Peyer's patch (tissue), 4 donors: ENCODE measurements around the gene CDKL1.

ENCODE experiments used
- CTCF ChIP-seq, 6 experiments: fragments of 450-650 bp in 4 of 6; fragments of 200-600 bp in 2 of 6; sonication (generic) in 1 of 6; IDR thresholded peaks; one replicate each; pipeline ENCODE4 v1.5.1; 2017 to 2019; ENCODE audit warnings: antibody characterized with exemption in 6 of 6, mild to moderate bottlenecking in 3 of 6, moderate library complexity in 1 of 6
- POLR2A ChIP-seq, 2 donors: fragments of 450-650 bp; IDR thresholded peaks; one replicate each; pipeline ENCODE4 v1.5.1; 2017; ENCODE audit warnings: antibody characterized with exemption in 2 of 2, mild to moderate bottlenecking in 2 of 2, moderate library complexity in 2 of 2

DNA sequence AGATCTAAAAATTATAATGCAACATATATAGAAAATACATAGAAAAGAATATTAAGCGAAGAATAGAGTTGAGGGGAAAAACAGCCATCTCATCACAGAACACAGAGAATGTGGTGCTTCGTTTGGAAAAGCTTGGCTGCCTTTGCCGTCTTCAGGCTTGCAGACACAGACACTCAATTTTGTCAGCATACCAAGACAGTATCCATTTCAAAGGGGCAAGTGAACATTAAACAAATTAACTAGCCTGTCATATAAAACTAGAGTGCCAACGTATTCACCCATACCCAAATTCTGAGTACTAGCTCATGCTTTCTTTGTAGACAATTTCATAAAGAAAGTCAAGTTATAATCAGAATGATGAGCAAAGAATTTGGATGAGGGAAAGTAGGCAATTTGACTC, 44.1 kb downstream of the CDKL1 start:
- TF ChIP-seq CTCF (IDR thresholded peaks at IDR 0.05) (no peak), POLR2A (IDR thresholded peaks at IDR 0.05) (no peak)
